ENCODE data around the gene CSTF1.

- TF ChIP-seq CTCF (IDR thresholded peaks at IDR 0.05; ENCODE audit: low read depth, low read length, missing input control) (no peak), JUND (IDR thresholded peaks at IDR 0.05) (no peak), ATF3 (IDR thresholded peaks at IDR 0.05) (no peak), EGR1 (IDR thresholded peaks at IDR 0.05; ENCODE audit: low read depth in 2 of 2) (no peak), REST (IDR thresholded peaks at IDR 0.05) (no peak), GABPA (IDR thresholded peaks at IDR 0.05 in 1 of 2, conservative IDR thresholded peaks at IDR 0.05 in 1 of 2) (no peak), ZBTB33 (IDR thresholded peaks at IDR 0.05) (no peak), YY1 (IDR thresholded peaks at IDR 0.05) (no peak), RXRA (IDR thresholded peaks at IDR 0.05) (no peak), RAD21 (IDR thresholded peaks at IDR 0.05) (no peak), TAF1 (conservative IDR thresholded peaks at IDR 0.05) (no peak), MAX (IDR thresholded peaks at IDR 0.05) (no peak), SP1 (IDR thresholded peaks at IDR 0.05) (no peak)
These were observed 52.7 kb downstream of the CSTF1 start for GRCh38 chr20:56445130-56445529.

Data from liver (tissue), 3 donors.